ENCODE measurements around the gene GRID2.
"Not testable (repeated sequence)": the region's sequence is repeated elsewhere in the genome, so short reads cannot be mapped to it uniquely, and the experiment has no call there.

Gene GRID2

DNA sequence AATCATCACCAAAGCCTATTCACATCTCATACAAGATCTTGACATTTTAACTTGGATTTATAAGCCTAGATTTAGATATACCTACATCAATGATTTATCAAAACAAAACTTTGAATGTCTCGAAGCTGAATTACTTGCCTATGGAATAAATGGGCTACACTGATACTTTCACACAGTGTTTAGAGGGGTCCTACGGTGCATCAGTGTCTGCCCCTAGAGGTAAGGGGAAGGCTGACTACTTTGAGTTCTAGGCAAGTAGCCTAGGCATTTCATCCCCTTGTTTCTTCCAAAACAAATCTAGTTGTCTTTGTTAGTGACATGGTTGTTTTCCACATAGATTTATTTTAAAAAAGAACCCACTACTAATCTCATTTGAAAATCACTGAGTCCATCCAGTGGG, 1366.7 kb downstream of the GRID2 start:
- DNase-seq (ENCODE audit: low read depth, low spot score): no peak

DNA sequence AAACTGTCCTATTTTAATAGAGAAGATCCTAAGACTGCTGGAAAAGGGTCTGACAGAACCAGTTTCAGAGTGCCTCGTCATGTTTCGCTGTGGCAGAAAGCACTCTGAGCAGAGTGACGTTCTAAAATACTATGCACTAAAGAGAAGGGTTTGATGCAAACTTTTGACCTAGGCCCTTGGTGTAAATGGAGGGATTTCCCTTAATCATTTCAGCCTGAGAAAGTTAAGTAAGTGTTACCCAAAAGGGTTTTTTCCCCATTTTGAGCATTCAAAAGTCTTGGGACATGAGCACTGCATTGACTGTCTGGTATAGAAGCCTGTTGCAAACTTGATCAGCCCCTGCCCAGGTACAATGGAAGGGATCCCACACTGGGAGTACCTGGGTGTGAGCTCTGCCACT, 1367.3 kb downstream of the GRID2 start:
- no peak for DNase-seq (ENCODE audit: low read depth, low spot score)

DNA sequence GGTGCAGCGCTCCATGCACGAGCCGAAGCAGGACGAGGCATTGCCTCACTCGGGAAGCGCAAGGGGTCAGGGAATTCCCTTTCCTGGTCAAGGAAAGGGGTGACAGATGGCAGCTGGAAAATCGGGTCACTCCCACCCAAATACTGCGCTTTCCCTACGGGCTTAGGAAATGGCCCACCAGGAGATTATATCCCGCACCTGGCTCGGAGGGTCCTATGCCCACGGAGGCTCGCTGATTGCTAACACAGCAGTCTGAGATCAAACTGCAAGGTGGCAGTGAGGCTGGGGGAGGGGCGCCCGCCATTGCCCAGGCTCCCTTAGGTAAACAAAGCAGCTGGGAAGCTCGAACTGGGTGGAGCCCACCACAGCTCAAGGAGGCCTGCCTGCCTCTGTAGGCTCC, 1373.2 kb downstream of the GRID2 start:
- not testable (repeated sequence) for DNase-seq (ENCODE audit: low read depth, low spot score)

DNA sequence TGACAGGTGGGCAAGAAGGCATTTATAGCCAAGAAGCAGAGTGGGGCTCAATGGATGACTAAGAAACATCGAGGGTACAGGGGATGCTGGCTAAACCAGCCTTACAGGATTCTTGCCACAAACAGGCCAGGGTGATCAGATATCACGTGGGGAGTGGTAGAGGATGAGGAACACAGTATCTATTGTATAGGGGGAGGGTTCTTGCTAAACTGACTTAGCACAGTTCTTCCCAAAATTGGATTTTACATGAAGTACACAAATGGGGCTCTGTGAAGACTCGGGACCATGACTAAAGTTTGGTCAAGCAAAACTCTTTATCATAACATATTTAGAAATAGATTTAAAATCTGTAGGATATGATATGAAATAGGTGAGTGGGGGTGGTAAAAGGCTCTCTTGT, 1380.8 kb downstream of the GRID2 start:
- DNase-seq (ENCODE audit: low read depth, low spot score): no peak

DNA sequence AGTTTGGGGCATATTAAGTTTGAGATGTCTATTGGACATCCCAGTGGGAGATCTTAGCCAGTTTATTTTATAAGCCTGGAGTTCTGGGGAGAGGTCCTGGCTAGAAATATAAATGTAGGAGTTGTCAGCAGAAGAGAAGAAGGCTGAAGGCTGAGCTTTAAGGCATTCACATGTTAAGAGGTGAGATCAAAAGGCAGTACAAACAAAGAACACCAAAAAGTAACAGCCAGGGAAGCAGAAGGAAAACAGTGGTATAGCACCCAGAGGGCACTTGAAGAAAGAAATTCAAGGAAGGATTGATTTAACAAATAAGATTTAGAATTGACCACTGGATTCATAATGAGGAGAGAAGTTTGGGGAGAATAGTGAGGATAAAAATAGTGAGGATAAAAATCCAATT, 1383.5 kb downstream of the GRID2 start:
- no peak for DNase-seq (ENCODE audit: low read depth, low spot score)

DNA sequence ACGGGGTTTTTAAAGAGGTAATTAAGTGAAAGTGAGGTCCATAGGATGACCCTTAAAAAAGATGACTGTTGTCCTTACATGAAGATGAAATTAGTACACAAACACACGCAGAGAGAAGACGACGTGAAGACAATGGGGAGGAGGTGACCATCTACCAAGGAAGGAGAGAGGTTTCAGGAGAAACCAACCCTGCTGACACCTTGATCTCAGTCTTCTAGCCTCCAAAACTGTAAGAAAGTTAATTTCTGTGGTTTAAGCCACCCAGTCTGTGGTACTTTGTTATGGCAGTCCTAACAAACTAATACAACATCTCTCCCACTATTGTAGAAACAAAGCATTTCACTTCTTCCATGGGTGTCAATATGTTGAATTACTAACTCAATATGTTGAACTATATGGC, 1385.2 kb downstream of the GRID2 start:
- no peak for DNase-seq (ENCODE audit: low read depth, low spot score)

DNA sequence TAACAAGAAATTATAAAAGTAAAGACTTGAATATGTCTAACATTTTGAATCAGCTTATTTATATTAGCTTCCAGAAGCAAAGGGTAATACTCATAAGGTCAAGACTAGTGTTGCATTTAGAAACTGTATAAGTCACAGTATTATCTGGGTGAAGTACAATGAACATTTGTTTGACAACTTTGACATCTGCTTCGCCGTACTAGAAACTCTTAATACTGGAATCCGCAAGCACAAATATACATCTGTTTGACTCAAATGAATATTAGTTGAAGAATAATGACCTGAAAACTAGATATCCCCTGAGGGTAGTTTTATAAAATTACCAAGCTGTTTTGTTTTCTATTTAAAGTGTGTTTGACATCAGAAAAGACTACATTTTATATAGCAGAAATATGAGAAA, 1389.4 kb downstream of the GRID2 start:
- no peak for DNase-seq (ENCODE audit: low read depth, low spot score)

DNA sequence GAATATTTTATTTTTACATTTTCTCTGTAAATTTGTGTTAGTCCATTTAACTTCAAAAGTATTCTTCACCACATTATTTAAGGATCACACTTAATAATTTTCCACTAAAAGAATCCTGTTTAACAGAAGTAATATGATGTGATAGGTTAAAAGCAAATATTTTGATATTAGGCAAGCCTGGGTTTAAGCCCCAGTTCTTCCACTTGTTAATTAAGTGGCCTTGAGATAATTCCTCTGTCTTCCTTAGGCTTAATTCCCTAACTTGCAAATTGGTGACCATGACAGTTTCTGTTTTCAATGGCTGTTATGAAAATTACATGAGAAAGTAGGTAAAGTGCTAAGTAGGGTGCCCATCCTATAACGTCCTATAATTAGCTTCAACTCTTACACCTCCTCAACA, 1394.9 kb downstream of the GRID2 start:
- no peak for DNase-seq (ENCODE audit: low read depth, low spot score)

DNA sequence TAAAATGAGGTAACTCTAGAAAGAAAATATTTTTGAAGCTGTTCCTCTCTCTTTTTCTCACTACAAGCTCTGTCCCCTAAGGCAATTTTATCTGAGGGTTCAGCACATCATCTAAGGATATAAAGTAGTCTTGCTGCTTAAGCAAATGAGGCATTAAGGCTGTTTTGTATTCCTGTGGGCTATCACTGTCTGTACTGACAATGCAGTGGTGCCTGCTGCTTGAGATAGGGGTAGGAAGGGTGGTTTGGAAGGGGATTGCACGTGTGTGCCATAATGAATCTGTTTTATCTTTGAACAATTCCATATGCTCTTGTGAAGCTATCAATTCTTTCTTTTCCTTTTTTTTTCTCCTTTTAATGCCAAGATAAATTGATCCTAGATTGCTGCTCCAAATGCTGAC, 1396.8 kb downstream of the GRID2 start:
- DNase-seq (ENCODE audit: low read depth, low spot score): no peak

DNA sequence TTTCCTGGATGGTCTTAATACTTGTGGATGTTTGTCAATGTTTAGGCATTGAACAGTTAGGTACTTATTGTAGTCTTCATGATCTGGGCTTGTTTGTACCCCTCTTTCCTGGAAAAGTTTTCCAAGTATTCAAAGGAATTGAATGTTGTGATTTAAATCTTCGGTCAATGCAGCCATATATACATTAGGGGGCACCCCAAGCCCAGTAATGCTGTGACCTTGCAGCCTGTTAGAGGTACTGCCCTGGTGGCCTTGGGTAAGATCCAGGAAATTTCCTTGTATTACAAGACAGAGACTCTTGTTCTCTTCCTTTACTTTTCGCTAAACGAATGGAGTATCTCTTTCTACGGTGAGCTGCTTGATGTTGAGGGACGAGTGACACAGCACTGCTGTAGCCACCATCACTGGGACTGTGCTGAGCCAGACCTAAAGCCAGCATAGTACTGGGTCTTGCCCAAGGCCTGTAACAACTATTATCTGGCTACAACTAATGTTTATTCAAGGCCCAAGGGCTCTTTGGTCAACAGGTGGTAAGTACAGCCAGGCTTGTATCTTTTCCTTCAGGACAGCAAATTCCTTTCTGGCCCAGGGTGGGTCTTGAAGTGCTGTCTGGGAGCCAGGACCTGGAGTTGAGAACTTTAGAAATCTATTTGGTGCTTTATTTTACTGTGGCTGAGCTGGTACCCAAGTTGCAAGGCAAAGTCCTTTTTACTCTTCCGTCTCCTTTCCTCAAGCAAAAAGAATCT, 1406.5 kb downstream of the GRID2 start:
- DNase-seq (ENCODE audit: low read depth, low spot score): no peak

DNA sequence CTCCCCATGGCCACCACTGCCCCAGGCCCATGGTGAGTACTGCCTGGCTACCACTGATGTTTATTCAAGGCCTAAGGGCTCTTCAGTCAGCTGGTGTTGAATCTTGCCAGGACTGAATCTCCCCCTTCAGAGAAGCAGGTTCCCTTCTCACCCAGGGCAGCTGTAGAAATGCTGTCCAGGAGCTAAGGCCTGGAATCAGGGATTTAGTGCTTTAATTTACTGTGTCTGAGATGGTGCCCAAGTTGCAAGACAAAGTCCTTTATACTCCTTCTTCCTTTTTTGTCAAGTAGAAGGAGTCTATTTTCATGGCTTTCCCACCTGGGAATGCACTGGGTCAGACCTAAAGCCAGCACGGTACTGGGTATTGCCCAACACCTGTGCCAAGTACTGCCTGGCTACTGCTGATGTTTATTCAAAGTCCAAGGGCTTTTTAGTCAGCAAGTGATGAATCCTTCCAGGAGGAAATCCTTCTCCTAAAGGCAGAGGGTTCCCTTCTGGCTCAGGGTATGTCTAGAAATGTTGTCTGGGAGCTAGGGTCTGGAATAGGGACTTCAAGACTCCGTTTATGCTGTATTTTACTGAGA, 1407.2 kb downstream of the GRID2 start:
- no peak for DNase-seq (ENCODE audit: low read depth, low spot score)

DNA sequence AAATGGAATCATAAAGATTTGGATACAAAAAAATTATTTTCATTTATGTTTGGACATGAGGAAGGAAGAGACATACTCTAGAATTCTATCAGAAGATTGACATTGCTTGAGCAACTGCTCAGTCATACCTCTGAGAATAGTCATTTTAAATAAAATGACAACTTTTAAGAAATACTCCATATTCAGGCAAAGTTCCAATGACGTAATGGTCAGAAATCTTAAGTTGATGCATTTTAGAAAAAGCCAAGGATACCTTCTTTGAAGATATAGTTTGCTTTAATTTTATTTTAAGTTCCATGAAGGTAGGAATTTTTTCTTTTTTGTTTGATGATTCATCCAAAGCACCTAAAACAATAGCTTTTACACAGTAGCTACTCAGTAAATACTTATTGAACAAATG, 1414.5 kb downstream of the GRID2 start:
- no peak for DNase-seq (ENCODE audit: low read depth, low spot score)

DNA sequence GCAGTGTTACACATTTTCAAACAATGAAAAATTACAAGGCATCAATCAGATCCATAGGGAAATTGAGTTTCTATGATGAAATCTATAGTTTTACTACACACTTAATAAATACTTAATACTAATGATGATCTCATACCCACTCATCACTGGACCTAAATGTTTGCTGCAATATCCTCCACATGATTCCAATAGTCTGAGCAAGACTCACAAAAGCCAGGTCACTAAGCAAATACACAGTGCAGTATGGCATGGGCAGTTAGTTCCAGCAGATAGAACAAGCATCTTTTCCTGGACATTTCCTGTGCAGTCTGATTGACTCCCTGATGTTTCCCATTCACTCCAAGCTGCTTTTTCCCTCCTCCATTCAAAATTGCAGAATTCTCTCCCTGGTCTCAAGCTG, 1415.8 kb downstream of the GRID2 start:
- no peak for DNase-seq (ENCODE audit: low read depth, low spot score)

DNA sequence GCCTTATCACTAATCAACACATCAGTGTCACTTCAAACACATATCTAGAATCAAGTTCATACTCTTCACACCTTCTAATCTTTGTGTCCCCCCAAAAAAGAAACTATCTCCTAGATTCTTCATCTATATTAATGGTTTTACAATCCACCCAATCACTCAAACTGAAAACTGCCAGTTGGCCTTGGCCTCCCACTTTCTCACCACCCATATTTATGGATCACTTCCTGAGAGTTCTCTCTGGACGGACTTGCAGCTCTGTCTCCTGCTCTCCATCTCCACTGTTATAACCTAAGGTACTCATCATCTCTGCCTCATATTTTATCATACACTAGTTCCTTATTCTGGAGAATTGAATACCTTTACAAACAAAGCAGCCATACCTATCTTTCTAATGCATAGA, 1418.7 kb downstream of the GRID2 start:
- no peak for DNase-seq (ENCODE audit: low read depth, low spot score)

DNA sequence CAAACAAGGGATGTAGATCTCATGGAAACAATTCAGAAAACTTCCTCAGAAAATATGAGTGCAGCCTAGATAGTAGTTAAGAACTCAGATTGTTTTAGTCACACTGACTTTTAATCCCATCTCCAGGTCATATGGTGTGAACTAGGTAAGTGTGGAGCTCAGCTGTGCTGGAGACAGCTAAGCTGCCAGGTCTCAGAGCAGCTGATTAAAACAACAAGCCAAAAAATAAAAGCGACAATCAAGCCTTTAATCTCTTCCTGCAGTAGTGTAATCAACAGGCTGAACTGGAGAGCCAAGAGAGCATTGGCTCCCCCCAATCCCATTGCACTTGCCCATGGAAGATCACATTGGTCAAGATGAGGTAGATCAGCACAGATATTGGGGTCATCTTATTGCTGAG, 1426.5 kb downstream of the GRID2 start:
- no peak for DNase-seq (ENCODE audit: low read depth, low spot score)

DNA sequence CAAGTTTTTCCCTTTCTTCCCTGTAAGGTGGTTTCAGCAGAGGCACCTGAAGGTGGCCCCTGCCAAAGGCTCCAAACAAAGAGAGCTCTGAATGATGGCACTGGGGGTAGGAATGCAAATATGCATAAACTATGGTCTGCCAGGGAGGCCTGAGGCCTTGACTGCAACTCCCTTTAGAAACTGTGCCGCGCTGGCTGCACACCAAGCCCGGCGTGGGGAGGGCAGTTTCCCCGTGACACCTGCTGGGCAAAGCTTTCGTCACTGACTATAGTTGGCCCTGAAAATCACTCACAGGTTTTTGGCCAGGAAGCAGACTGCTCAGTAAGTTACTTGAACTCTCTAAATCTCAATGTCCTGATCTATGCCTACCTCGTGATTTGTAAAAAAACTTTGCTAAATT, 1427.0 kb downstream of the GRID2 start:
- no peak for DNase-seq (ENCODE audit: low read depth, low spot score)

DNA sequence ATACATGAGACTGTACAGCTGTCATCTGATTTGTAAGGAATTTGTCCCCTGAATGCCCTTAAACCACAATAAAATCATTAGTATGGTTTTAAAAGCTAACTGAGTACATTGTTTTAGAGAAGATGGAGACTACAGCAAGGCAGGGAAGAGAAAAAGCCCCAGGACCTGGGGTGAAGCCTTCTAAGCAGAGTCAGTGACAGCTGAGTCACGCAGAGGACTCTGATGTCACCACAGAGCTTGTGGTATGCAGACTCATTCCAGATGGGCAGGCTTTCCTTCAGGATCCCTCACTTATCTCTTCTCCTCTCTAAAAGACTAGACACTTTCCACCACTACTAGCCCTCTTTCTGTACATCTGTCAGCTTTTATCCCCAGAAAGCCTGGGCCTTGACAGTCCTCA, 1427.7 kb downstream of the GRID2 start:
- no peak for DNase-seq (ENCODE audit: low read depth, low spot score)

DNA sequence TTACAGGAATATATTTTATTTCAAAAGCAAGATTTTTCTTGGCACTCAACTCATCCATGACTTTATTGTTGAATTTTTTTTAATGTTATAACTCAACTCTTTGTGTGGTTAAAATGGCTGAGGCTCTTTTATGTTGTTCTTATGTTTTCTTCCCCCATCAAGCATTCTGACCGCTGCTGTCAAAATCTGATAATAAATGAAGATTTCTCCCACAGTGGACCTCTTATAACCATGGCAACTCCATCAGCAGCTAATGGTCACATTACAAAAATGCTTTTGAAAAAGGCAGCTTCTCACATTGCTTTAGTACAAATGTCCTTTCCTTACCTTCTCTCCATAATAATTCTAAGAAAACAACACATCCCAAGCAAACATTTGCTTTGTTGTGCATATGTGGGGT, 1428.7 kb downstream of the GRID2 start:
- DNase-seq (ENCODE audit: low read depth, low spot score): no peak

DNA sequence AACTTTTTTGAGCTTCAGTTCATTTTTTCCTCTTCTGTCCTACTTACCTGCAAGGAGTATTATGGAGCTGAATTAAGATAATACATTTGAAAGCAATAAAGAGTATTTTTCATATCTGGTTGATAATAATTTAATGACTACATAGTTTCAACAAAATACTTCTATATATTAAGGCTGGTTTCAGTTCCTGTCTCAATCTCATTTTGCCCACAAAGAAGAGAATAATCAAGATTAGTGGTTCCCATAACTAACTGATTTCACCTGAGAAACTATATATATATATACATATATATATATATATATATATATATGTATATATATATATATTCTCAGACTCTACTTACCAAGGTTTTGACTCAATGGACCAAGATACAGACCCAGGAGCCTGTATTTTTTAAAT, 1437.1 kb downstream of the GRID2 start:
- no peak for DNase-seq (ENCODE audit: low read depth, low spot score)

DNA sequence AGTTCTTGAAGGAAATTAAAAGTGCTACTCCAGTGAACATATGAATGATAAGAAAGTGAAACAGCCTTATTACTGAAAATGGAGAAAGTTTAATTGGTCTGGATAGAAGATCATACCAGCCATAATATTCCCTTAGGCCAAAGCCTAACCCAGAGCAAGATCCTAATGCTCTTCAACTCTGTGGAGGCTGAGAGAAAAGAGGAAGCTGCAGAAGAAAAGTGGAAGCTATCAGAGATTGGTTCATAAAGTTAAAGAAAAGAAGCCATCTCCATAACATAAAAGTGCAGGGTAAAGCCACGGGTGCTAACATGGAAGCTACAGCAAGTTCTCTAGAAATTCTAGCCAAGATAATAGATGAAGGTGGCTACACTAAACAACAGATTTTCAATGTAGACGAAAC, 1439.3 kb downstream of the GRID2 start:
- no peak for DNase-seq (ENCODE audit: low read depth, low spot score)

DNA sequence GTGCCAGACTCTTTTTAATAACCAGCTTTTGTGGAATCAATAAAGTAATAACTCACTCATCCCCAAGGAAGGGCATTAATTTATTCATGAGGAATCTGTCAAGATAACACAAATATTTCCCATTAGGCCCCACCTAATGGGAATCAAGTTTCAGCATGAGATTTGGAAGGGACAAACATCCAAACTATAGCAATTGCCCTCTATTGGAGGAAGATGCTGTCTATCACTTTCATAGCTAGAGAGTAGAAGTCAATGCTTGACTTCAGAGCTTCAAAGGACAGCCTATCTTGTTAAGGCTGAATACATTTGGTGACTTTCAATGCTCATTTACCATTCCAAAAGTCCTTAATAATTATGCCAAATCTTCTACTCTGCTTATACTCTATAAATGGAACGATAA, 1439.9 kb downstream of the GRID2 start:
- no peak for DNase-seq (ENCODE audit: low read depth, low spot score)

DNA sequence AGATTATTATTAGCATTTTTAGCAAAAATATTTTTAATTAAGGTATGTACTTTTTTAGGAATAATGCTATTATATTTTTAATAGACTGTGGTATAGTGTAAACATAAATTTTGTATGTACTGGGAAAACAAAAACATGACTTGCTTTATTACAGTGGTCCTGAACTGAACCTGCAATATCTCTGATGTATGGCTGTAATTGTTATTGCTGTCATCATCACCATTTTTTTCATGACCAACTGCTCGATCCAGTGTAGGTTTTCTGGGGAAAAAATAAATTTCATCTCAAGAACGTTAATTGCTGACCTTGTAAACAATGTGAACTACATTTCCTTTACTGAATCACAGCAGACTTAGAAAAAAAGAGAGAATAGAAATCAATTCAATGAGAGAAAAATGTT, 1441.2 kb downstream of the GRID2 start:
- DNase-seq (ENCODE audit: low read depth, low spot score): no peak

DNA sequence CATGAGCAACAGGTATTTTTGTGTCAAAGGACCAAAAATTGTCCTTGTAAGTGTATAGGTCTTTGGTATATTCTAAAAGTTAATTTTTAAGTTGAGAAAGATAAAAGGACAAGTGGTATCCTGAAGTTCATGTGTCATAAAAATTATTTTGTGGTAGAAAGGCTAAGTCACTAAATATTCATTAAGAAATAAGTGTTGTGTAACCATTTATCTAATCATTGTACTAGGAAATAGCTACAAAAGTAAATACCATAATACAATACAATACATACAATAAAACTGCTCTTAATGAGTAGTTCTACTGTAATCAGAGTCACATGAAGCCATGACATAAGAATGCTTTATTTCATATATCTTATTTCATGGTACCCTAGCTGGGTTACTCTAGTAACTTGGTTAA, 1442.3 kb downstream of the GRID2 start:
- no peak for DNase-seq (ENCODE audit: low read depth, low spot score)

DNA sequence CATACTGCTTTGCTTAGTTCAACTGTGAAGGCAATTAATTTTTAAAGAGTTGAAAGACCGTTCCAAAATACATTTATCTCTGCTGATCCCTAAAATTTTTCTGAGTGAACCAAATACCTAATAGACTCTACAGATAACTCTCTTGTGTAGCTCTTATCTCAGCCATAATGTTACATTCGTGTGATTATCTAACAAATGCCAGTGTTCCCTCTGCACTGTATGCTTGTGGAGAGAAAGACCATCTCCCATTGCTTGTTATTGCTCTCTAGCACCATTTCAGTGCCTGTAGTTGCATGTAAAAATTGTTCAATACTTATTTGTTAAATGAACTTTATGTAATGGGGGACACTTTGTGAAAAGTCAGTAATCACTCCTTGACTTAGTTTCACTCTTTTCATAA, 1443.5 kb downstream of the GRID2 start:
- DNase-seq (ENCODE audit: low read depth, low spot score): no peak
